ENCODE measurements around the gene CDH13.

DNA sequence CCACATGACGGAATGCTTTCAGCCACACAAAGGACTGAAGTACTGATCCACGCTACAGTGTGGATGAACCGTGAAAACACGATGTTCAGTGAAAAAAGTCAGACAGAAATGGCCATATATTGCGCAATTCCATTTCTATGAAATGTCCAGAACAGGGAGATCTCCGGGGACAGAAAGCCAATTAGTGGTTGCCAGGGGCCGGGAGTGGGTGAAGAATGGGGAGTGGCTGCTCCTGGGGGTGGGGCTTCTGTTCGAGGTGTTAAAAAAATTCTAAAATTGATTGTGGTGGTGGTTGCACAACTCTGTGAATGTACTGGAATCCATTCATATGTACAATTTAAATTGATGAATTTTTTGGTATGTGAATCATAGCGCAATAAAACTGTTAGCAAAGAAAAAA, 1026.2 kb downstream of the CDH13 start:
- TF ChIP-seq CTCF (IDR thresholded peaks at IDR 0.05; ENCODE audit: low read depth, low read length) (no peak), EZH2phosphoT487 (IDR thresholded peaks at IDR 0.05; ENCODE audit: low read depth) (no peak)

All from OCI-LY3 (cell line).